ENCODE results near the gene GPR17. TPM values are rescaled to one million over a fixed set of nuclear protein-coding genes. Genes with fewer than 3 reads are reported as not detected.

Gene GPR17
- total RNA-seq, 1 donor from 2014 or later: not detected

DNA sequence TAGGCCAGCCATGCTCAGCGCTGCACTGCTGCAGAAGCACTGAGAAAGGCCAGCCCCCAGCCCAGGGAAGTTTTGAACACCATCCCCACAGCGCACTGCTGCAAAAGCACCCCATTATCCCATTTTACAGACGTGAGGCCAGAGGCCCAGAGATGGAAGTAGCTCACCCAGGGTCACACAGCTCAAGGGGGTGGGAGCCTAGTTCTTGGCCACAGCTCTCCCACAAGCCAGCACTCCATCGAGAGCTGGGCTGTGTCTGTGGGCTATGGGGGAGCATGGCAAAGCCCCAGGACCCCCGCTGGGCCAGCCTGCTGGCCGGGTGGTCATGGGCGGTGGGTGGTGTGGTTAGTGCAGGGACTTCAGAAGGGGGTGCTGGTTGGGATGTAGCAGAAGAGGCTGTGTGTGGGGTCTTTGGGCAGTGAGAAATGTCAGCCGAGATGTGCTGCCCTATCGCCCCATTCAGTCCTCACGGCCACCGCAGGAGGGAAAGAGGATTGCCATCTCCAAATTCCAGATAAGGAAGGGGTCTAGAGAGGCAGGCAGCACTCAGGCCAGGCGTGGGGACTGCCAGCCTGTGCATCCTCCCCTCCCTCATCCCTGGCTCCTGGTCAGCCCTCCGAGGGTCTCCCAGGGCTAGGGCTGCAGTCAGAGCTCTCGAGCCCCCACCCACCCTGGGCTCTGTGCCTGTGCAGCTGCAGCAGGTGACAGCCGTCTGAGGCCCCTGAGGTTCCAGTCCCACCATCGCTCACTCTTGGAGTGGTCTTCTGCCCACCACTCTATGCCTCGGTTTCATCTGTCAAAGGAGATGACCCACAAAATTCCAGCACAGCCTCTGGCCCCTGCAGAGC, 17.0 kb upstream of the GPR17 start:
- no peak for DNase-seq (ENCODE audit: extremely low read depth, low read depth, low spot score)

DNA sequence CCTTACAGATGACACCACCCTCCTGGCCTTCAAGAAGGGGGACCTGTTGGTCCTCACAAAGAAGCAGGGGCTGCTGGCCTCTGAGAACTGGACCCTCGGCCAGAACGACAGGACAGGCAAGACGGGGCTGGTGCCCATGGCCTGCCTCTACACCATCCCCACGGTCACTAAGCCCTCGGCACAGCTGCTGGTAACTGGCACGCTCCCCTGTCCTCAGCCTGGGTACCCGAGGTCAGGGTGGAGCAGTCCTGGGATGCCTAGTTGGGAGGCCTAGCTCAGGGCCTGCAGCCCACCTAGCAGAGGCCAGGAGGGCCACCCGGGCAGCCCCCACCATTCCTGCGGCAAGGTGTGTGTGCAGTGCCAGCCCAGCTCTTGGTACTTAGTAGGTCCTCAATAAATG, 16.3 kb upstream of the GPR17 start:
- DNase-seq (ENCODE audit: extremely low read depth, low read depth, low spot score): no peak

DNA sequence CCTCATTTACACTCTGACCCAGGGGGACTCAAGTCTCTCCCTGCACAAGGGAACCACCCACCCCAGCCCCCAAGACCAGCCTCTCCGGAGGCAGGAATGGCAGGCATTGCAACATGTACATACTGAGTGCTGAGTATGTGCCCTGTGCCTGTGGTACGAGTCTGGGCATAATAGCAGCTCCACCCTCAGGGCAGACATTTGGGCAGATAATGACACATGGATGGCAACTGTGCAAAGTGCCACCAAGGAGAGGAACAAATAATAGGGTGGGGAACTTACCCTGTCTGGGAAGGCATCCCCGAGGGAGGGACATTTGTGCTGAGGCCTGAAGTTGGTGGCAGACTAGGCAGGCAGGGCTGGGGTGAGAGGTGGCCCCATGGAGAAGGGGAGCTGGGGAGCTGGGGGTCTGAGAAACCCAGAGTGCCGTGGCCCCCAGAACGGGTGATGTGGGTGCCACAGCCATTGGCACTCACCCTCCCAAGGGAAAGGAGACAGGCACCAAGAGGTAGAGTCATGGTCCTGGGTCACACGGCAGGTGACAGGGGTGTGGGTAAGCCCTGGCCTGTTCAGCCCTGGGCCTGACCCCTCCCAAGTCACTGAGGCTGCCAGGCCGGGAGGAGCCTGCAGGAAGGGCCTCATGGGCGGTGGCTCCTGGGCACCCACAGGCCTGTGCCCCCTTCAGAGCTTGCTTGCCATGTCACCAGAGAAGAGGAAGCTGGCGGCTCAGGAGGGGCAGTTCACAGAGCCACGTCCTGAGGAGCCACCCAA, 15.7 kb upstream of the GPR17 start:
- no peak for DNase-seq (ENCODE audit: extremely low read depth, low read depth, low spot score)

DNA sequence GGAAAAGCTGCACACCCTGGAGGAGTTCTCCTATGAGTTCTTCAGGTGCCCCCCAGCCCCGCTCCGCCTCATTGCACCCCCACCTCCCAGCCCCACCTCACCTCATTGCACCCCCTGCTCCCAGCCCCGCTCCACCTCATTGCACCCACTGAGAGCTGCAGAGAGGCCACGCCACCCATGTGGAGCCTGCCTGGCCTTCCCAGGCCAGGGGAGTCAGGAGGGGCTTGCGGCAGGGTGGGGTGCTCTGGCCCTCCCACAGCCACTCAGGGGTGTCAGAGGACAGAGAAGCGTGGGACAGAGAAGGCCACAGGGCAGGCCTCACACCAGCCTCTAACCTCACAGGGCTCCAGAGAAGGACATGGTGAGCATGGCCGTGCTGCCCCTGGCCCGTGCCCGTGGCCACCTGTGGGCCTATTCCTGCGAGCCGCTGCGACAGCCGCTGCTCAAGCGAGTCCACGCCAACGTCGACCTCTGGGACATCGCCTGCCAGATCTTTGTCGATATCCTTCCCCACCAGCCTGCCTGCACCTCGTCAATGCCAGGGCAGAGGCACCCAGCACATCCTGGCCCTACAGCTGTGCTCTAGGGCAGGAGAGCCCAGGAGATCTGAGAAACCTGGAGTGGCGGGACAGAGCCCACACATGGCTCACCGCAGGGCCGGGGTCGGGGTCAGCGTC, 15.0 kb upstream of the GPR17 start:
- no peak for DNase-seq (ENCODE audit: extremely low read depth, low read depth, low spot score)

DNA sequence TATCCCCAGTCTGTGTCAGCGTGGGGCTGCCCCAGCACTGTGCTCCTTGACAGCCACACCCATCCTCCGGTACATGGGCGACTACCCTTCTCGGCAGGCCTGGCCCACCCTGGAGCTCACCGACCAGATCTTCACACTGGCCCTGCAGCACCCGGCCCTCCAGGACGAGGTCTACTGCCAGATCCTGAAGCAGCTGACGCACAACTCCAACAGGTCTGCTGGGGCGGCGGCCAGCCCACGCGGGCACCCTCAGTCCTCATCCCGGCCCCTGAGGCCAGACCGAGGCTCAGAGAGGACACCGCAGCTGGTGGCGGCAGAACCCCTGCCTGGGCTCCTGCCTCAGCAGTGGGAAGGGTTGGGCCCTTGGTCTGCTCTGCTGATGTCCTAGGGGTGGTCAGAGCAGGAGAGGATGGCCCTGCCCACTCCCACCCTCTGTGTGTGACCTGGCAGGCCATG, 14.4 kb upstream of the GPR17 start:
- no peak for DNase-seq (ENCODE audit: extremely low read depth, low read depth, low spot score)

DNA sequence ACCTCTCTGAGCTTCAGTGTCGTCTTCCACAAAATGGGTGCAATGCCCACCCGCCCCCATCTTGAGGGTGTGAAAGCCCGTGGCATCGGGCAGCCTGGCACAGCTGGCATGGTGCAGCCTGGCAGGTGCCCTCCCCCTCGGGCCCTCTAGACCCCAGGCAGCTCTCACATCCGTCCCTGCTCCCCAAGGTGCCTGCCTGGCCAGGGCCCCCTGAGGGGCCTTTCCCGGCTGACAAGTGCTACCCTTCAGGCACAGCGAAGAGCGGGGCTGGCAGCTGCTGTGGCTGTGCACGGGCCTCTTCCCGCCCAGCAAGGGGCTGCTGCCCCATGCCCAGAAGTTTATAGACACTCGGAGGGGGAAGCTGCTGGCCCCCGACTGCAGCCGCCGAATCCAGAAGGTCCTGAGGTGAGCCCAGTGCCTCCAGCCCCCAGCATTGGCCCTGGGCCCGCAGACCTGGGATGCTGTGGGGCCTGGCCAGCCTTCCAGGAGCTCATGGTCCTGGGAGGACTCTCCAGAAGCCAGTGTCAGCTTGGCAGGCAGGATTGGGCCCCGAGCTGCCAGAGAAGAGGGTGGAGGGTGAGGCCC, 13.9 kb upstream of the GPR17 start:
- no peak for DNase-seq (ENCODE audit: extremely low read depth, low read depth, low spot score)

DNA sequence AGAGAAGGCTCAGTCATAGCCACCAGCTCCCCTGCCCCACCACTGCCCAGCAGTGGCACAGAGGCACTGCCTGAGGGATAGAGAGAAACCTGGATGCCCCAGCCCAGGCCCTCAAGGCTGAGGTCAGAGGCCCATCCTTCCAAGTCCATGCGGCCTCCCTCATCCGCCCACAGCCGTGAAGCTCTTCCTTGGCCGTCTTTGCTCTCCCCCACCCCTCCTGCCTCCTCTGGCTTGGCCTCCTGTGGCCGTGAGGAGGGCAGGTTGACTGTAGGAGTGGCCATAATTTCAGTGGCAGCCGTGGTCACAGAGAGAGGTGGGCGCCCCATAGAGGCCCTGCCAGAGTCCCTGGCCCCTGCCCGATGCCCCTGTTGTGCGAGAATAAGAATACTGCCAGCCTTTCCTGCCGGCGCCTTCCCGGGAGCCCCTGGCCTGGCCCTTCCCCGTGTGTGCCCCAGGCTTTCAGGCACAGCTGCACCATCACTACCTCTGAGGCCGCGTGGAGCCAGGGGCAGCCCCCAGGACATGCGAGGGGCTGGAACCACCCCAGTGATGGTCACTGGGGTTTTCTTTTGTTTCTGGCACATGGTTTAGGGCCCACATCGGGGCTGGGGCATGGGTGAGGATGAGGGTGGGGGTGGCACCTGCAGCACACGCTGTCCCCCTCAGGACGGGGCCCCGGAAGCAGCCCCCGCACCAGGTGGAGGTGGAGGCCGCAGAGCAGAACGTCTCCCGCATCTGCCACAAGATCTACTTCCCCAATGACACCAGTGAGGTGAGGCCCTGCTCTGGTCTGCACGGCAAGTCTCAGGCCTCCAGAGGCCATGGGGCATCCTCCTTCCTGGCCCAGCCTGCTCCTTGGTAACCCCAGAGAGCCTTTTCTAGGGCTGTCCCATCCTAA, 13.1 kb upstream of the GPR17 start:
- no peak for DNase-seq (ENCODE audit: extremely low read depth, low read depth, low spot score)

DNA sequence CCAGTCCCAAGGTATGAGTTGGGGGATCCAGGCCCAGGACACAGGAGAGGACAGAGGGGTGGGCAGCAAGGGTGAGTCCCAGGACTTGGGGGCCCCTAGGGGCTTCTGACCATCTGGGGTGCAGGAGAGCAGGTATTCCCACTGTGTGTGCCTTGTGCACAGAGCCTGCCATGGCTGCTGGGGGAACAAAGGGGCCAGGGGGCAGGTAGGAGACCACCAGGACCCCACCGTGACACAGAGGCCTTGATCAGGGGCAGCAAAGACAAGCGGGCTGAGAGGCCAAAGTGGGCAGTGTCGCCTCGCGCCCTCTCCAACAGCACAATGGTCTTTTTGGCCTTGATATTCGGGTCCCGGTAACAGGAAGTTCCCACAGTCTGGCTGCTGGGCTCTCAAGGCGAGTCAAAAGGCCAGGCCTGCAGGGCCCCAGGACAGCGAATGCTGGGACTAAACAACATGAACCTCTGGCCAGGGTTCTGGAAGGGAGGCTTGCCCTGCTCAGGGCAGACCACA, 12.3 kb upstream of the GPR17 start:
- DNase-seq (ENCODE audit: extremely low read depth, low read depth, low spot score): no peak

DNA sequence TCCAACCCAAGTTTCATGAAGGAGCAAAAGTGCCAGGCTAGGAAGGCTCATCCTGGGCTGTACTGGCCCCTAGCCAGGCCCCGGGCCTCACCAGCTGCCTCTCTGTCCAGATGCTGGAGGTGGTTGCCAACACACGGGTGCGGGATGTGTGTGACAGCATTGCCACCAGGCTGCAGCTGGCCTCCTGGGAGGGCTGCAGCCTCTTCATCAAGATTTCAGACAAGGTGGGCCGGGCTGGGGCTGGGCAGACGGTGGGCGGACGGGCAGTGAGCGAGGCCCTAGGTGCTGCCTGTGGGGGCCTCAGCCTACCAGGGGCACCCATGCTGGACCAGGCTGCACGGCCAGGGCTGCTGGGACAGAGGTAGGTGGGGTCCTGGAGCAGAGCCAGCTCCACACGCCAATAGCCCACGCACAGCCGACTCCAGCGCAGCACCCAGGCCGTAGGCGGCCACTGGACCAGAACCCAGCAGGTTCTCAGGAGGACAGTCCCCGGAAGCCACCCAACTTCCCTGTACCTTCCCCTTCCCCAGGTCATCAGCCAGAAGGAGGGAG, 11.8 kb upstream of the GPR17 start:
- no peak for DNase-seq (ENCODE audit: extremely low read depth, low read depth, low spot score)

DNA sequence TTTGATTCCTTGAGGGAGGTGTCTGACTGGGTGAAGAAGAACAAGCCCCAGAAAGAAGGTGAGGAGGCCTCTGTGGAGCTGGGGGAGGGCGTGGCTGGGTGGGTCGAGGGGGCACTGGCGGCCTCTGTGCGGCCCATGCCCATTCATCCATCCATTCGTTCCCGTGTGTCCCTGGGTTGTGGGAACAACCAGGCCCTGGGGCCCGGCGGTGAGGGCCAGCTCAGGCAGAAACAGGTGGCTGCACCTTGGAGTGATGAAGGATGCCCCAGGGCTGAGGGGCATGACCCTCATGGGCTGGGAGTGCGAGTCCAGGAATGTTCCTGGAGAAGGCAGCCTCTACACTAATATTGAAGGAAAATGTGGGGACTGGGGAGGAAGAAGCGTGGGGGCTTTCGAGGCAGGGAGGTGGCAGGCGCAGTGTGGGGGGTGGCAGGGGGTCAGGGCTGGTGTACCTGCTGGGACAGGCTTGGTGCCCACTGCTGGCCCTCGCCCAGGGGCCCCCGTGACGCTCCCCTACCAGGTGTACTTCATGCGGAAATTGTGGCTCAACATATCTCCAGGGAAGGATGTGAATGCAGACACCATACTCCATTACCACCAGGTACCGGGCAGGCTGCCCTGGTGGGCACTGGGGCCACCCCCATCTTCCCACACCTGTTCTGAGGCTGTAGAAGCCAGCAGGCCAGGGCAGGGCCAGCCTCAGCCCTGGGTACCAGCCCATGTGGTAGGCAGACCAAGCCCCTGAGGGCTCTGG, 11.2 kb upstream of the GPR17 start:
- DNase-seq (ENCODE audit: extremely low read depth, low read depth, low spot score): no peak

DNA sequence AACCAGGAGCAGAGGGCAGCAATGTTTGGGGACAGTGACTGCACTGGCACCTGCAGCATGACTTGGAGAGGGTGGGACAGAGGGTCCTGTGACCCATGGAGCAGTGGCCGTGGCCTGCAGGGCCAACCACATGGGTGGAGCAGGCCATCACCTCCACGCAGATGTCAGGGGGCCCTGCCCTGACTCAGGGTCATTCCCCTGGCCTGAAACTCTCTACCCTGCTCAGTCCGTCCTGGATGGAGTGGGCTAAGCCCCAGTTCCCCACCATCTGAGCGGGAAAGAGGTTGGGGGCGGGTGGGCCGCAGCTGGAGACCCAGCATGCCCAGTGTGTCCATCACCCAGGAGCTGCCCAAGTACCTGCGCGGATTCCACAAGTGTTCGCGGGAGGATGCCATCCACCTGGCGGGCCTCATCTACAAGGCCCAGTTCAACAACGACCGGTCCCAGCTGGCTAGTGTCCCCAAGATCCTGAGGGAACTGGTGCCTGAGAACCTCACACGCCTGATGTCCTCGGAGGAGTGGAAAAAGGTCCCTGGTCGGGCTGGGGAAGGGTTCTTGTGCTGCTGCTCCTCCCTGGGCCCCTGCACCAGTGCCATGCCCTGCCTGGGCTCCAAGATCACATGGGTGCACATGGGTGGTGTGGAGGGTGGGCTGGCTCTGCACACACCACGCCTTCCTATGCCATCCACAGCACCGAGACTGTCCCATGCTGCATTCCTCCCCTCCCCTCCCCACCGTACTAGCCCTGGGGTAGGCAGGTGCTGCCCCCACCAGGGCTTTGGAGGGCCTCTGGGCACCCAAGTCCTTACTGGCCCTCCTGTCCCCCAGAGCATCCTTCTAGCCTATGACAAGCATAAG, 10.3 kb upstream of the GPR17 start:
- DNase-seq (ENCODE audit: extremely low read depth, low read depth, low spot score): no peak

DNA sequence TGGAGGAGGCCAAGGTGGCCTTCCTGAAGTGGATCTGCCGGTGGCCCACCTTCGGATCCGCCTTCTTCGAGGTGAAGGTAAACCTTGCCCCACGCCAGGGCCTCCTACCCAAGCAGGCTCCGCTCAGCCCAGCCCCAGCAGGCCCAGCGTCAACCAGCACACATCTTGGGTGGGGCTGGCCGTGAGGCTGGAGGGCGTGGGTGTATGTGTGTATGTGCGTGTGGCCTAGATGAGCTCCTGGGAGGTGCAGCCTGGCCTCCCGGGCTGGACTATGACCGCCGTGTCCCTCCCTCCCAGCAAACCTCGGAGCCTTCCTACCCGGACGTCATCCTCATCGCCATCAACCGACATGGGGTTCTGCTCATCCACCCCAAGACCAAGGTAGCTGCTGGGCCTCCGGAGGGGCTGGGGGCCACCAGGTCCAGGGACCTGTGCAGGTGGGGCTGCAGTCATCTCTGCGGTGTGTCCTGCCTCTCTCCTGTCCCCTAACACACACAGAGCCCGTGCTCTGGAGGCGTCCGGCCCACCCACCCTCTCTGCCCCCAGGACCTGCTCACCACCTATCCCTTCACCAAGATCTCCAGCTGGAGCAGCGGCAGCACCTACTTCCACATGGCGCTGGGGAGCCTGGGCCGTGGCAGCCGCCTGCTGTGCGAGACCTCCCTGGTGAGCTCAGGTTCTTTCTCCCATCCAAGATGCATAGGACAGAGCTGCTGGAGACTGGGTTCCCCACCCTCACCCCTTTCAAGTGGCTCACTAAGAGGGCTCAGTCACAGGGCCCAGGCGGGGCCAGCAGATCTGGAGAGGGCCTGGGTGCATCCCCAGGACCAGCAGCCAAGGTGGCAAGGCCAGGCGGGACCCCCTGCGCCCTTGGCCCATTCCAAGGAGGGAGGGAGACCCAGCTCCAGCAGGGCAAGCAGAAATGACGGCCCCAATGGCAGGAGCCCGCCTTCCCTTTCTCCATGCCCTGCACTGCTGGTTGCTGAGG, 9.4 kb upstream of the GPR17 start:
- no peak for DNase-seq (ENCODE audit: extremely low read depth, low read depth, low spot score)

DNA sequence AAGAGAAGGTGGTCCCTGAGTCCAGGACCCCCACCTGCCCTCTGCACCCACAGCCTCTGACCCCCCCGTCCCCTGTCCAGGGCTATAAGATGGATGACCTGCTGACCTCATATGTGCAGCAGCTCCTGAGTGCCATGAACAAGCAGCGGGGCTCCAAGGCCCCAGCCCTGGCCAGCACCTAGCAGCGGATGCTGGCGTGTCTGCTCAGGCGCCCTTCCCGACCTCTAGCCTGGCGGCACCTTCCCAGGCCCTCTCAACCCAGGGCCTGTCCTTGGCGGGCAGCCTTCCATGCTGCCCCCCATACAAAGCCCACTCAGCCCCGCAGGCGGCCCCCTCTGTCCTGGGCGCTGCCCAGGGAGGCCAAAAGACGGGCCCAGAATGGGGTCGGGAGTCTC, 8.7 kb upstream of the GPR17 start:
- no peak for DNase-seq (ENCODE audit: extremely low read depth, low read depth, low spot score)

DNA sequence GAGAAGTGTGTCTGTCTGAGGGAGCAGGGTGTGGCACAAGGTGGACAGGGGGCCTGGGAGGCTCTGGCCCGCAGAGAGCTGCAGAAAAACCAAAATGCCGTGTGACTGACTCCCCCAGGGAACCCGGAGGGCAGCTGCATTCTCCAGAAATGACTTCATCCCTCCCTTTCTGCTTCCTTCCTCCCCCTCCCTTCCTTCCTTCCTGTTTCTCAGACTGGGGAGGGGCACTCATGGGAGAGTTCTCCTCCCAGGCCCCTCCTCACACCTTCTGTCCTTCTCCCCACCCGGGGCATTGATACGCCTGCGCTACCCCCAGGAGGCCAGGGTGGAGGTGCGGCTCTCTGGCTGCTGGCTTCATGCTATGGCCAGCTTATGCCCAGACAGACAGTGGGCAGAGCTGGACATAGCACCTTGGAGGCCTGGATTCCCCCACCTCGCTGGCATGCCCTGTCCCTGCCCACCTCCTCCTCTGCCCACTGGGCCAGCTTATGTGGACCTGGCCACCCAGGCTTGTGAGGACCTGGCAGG, 8.2 kb upstream of the GPR17 start:
- no peak for DNase-seq (ENCODE audit: extremely low read depth, low read depth, low spot score)

DNA sequence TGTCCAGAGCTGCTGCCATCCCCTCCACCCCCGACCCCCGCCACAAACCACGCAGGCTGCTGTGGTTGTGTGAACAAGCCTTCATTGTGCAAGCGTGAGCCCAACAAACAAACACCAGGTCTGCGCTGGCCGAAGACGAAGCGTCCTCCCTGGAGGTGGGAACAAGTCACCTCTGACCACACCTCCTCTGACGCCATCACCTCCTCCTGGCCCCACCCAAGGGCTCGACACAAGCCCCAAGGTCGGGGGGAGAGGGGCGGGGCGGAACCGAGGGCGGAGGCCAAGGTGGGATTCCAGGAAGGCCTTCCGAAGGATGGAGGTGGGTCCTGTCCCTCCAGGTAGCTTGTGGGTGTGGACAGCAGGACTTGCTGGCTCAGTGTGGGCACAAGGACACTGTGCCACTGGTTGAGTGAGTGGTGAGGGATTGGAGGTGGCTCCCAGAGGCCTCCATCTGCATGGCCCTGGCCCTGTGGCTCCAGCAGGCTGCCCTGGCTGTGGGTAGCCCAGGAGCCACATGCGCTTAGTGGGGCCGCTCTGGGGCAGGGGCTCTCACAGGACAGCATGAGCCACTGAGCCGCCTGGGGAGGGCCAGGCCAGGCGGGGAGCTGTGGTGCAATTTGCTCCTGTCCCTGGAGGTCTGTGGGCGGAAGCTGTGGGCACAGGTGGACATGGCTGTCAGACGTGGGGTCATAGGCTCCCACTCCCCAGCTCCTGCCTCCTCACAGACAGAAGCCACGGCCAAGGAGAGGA, 7.4 kb upstream of the GPR17 start:
- no peak for DNase-seq (ENCODE audit: extremely low read depth, low read depth, low spot score)

DNA sequence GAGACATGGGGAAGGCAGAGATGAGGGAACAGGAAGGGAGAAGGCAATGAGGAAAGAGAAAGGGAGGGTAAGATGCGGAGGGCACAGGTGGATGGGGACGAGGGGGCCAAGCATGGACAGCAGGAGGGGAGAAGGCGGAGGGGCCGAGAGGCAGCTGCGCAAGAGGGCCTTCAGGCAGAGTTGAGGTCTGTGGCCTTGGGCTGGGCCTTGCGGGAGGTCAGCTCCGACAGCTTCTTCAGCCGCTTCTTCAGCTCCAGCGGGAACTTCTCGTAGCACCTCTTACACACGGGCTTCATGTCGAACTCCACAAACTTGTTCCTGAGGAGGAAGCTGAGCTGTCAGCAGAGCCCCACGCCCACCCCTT, 6.9 kb upstream of the GPR17 start:
- DNase-seq (ENCODE audit: extremely low read depth, low read depth, low spot score): no peak

All from glomerular endothelial cell (primary cell).